NCI-H345 treated with DMSO at 0.1 percent for 48 hours (cell line): ENCODE measurements around the gene PTPRD.
"Not testable (repeated sequence)": the region's sequence is repeated elsewhere in the genome, so short reads cannot be mapped to it uniquely, and the experiment has no call there.

Experiments
- DNase-seq: peaks from one replicate; lab custom pipeline; 2025; ENCODE audit not compliant: unreplicated experiment; lab: John Stamatoyannopoulos, UW

The PTPRD gene

GRCh38 chr9:8713149-8713810 is 1899.5 kb downstream of the PTPRD start:
- no peak for DNase-seq

- no peak for DNase-seq
Observed at GRCh38 chr9:8709731-8710130, 1903.1 kb downstream of the PTPRD start.

- DNase-seq = no peak
Observed at GRCh38 chr9:8708728-8709127, 1904.1 kb downstream of the PTPRD start.

GRCh38 chr9:8706998-8707397 is 1905.8 kb downstream of the PTPRD start:
- DNase-seq = no peak

- no peak for DNase-seq
Observed at GRCh38 chr9:8706531-8706930, 1906.3 kb downstream of the PTPRD start.

GRCh38 chr9:8705861-8706260 is 1906.9 kb downstream of the PTPRD start:
- no peak for DNase-seq

- DNase-seq = no peak
Observed at GRCh38 chr9:8703904-8704303, 1908.9 kb downstream of the PTPRD start.

- no peak for DNase-seq
Observed at GRCh38 chr9:8701904-8702303, 1910.9 kb downstream of the PTPRD start.

- not testable (repeated sequence) for DNase-seq
Observed at GRCh38 chr9:8697565-8697964, 1915.2 kb downstream of the PTPRD start.

- no peak for DNase-seq
Observed at GRCh38 chr9:8696516-8696915, 1916.3 kb downstream of the PTPRD start.

GRCh38 chr9:8694983-8695588 is 1917.7 kb downstream of the PTPRD start:
- DNase-seq = peak; percentile 70

- DNase-seq = no peak
Observed at GRCh38 chr9:8693464-8693863, 1919.3 kb downstream of the PTPRD start.

GRCh38 chr9:8686516-8686915 is 1926.3 kb downstream of the PTPRD start:
- DNase-seq = no peak

GRCh38 chr9:8685825-8686224 is 1927.0 kb downstream of the PTPRD start:
- no peak for DNase-seq

GRCh38 chr9:8684978-8685708 is 1927.7 kb downstream of the PTPRD start:
- DNase-seq = no peak

- no peak for DNase-seq
Observed at GRCh38 chr9:8683496-8683895, 1929.3 kb downstream of the PTPRD start.

- DNase-seq = no peak
Observed at GRCh38 chr9:8680658-8681057, 1932.1 kb downstream of the PTPRD start.

- DNase-seq = no peak
Observed at GRCh38 chr9:8680157-8680556, 1932.6 kb downstream of the PTPRD start.

- DNase-seq = peak; percentile 1
Observed at GRCh38 chr9:8679371-8679822, 1933.4 kb downstream of the PTPRD start.

GRCh38 chr9:8677741-8678140 is 1935.1 kb downstream of the PTPRD start:
- DNase-seq = no peak

- no peak for DNase-seq
Observed at GRCh38 chr9:8674536-8674935, 1938.3 kb downstream of the PTPRD start.

GRCh38 chr9:8673830-8674229 is 1939.0 kb downstream of the PTPRD start:
- no peak for DNase-seq
